Endothelial cell of umbilical vein (primary cell): ENCODE measurements around the gene PTGDS. TPM values are rescaled to one million over a fixed set of nuclear protein-coding genes. Genes with fewer than 3 reads are reported as not detected.

Experiments used
- BruUV-seq: library from RNA; stranded (reverse); fragments of 400-500 nt; replicated peaks from 2 replicates; lab custom pipeline; 2021; lab: Mats Ljungman, UMichigan
- CTCF ChIA-PET: fragments of 300-600, 350-600 bp; sonication (Branson Sonifier 250); formaldehyde crosslinking; loops from one replicate; lab custom pipeline; 2021; ENCODE audit warnings: antibody characterized with exemption, inconsistent platforms; lab: Charles Lee
- POLR2A ChIA-PET: fragments of 300-600, 350-600 bp; sonication (Branson Sonifier 250); formaldehyde crosslinking; loops from one replicate; lab custom pipeline; 2021; ENCODE audit warnings: antibody characterized with exemption, inconsistent platforms; lab: Charles Lee
- DNase-seq: peaks from one replicate; pipeline ENCODE4 v3.0.0-alpha.2; 2011; ENCODE audit warnings: low read depth, low spot score
- FAIRE-seq: peaks from 2 replicates; lab custom pipeline; 2011; peaks lifted over from hg19 to GRCh38; lab: Jason Lieb, UNC
- H2AFZ ChIP-seq: 2 replicates; pipeline ENCODE4 v1.6.0; 2012; ENCODE audit warnings: low read depth, low read length, control low read depth, inconsistent platforms
- H3K27ac ChIP-seq: 2 replicates; pipeline ENCODE4 v1.5.1; 2011; ENCODE audit warnings: low read depth, mild to moderate bottlenecking, control low read depth, low read length, moderate library complexity; ENCODE audit not compliant: insufficient read depth
- H3K27me3 ChIP-seq, 2 experiments: 2 replicates each; pipeline versions ENCODE4 v1.6.0 to v1.6.1; 2011; ENCODE audit warnings: low read length in 2 of 2, mixed read lengths in 1 of 2; ENCODE audit not compliant: control insufficient read depth in 2 of 2, insufficient read depth in 2 of 2
- H3K36me3 ChIP-seq, 2 experiments: 2 replicates in 1 of 2; 3 replicates in 1 of 2; pipeline ENCODE4 v1.5.1; 2011; ENCODE audit warnings: low read length in 2 of 2, mild to moderate bottlenecking in 1 of 2, moderate library complexity in 1 of 2; ENCODE audit not compliant: control insufficient read depth in 2 of 2, insufficient read depth in 2 of 2; ENCODE audit errors: extremely low read depth in 1 of 2
- H3K4me1 ChIP-seq: 3 replicates; pipeline ENCODE4 v1.5.1; 2011; ENCODE audit warnings: mild to moderate bottlenecking, low read length; ENCODE audit not compliant: control insufficient read depth, insufficient read depth; ENCODE audit errors: extremely low read depth
- H3K4me2 ChIP-seq: 2 replicates; pipeline ENCODE4 v1.6.1; 2011; ENCODE audit warnings: low read length, control low read depth, mixed read lengths; ENCODE audit not compliant: insufficient read depth
- H3K4me3 ChIP-seq, 3 experiments: fragments of 200-600 bp in 1 of 3; sonication (generic), shearing (Covaris generic) in 1 of 3; replicated peaks in 1 of 3; 2 replicates each; pipeline ENCODE4 v1.5.1; 2011 to 2016; ENCODE audit warnings: control low read depth in 3 of 3, low read length in 3 of 3, mild to moderate bottlenecking in 2 of 3, inconsistent platforms in 1 of 3, low read depth in 1 of 3, moderate library complexity in 1 of 3; ENCODE audit not compliant: insufficient read depth in 1 of 3
- H3K79me2 ChIP-seq: 2 replicates; pipeline ENCODE4 v1.6.0; 2012; ENCODE audit warnings: low read length, inconsistent platforms; ENCODE audit not compliant: control insufficient read depth, insufficient read depth
- H3K9ac ChIP-seq: replicated peaks from 2 replicates; pipeline ENCODE3; 2011; ENCODE audit warnings: low read length, control low read depth; ENCODE audit not compliant: insufficient read depth; ENCODE audit errors: extremely low read depth
- H3K9me1 ChIP-seq: replicated peaks from 3 replicates; pipeline ENCODE4 v1.6.0; 2011; ENCODE audit warnings: mild to moderate bottlenecking, low read length; ENCODE audit not compliant: control insufficient read depth, insufficient read depth; ENCODE audit errors: extremely low read depth
- H3K9me3 ChIP-seq: replicated peaks from 2 replicates; pipeline ENCODE4 v1.5.1; 2012; ENCODE audit warnings: low read length, inconsistent platforms; ENCODE audit not compliant: control insufficient read depth, insufficient read depth
- H4K20me1 ChIP-seq: replicated peaks from 2 replicates; pipeline ENCODE3; 2011; ENCODE audit warnings: mild to moderate bottlenecking, low read length; ENCODE audit not compliant: control insufficient read depth, insufficient read depth; ENCODE audit errors: extremely low read depth
- EZH2 ChIP-seq: IDR thresholded peaks from 2 replicates; pipeline ENCODE4 v1.6.1; 2012; ENCODE audit warnings: borderline replicate concordance, low read depth, mild to moderate bottlenecking, moderate library complexity, low read length, inconsistent platforms; ENCODE audit not compliant: severe bottlenecking
- FOS ChIP-seq: IDR thresholded peaks from 2 replicates; pipeline ENCODE4 v1.6.1; 2011; ENCODE audit warnings: mild to moderate bottlenecking, low read length, moderate library complexity, borderline replicate concordance; ENCODE audit not compliant: insufficient read depth
- GATA2 ChIP-seq: IDR thresholded peaks from 2 replicates; pipeline ENCODE4 v1.7.0; 2011; ENCODE audit warnings: low read depth, mild to moderate bottlenecking, moderate library complexity, mixed read lengths, low read length; ENCODE audit not compliant: insufficient read length, insufficient read depth
- JUN ChIP-seq: IDR thresholded peaks from 2 replicates; pipeline ENCODE4 v1.6.1; 2011; ENCODE audit warnings: borderline replicate concordance, low read depth; ENCODE audit not compliant: insufficient read length, insufficient read depth
- MYC ChIP-seq: IDR thresholded peaks from one replicate; pipeline ENCODE4 v1.6.1; 2011; ENCODE audit warnings: mild to moderate bottlenecking, low read depth, low read length
- POLR2A ChIP-seq: IDR thresholded peaks from 2 replicates; pipeline ENCODE4 v1.6.1; 2012; ENCODE audit warnings: low read depth, mild to moderate bottlenecking, control low read depth, low read length
- POLR2AphosphoS5 ChIP-seq: IDR thresholded peaks from 2 replicates; pipeline ENCODE4 v1.6.1; 2012; ENCODE audit warnings: low read depth, mild to moderate bottlenecking, control low read depth, low read length, moderate library complexity; ENCODE audit not compliant: insufficient read depth
- dilution Hi-C: fragments of 300-500 bp; cut with MboI; formaldehyde crosslinking; loops from one replicate; pipeline ENCODE4 v1.15.0; 2019; ENCODE audit warnings: low sequenced_read_pairs; ENCODE audit not compliant: extremely low pct_ligation_motif_present
- intact Hi-C: fragments of 100-400 bp; cut with micrococcal nuclease; formaldehyde crosslinking; loops from one replicate; pipeline ENCODE4 v1.10.0; 2022
- polyA plus RNA-seq, 4 experiments: library from polyadenylated mRNA; depleted of rRNA in 3 of 4; stranded (reverse) in 3 of 4; unstranded in 1 of 4; fragments of >200 nt; gene quantifications; 2 replicates each; pipeline versions ENCODE4 v1.2.1 to v1.2.3, GENCODE V29; 2011 to 2012; ENCODE audit warnings: missing spikeins in 1 of 4
- total RNA-seq: library from RNA; stranded (reverse); gene quantifications from 2 replicates; pipeline ENCODE4 v1.2.3, GENCODE V29; 2021
- TF ChIP-seq, protein P1 (sequence below), 2 donors: IDR thresholded peaks; 1 replicate in 1 of 2; 2 replicates in 1 of 2; pipeline ENCODE4 v1.5.1; 2011; ENCODE audit warnings: low read length in 2 of 2, mild to moderate bottlenecking in 2 of 2, moderate library complexity in 2 of 2, control low read depth in 1 of 2, inconsistent platforms in 1 of 2, low read depth in 1 of 2; ENCODE audit not compliant: insufficient read depth in 1 of 2; ENCODE audit errors: extremely low read depth in 1 of 2
- TF ChIP-seq, protein P2 (sequence below): IDR thresholded peaks from 2 replicates; pipeline ENCODE4 v1.6.1; 2011; ENCODE audit not compliant: insufficient read depth, insufficient read length

Gene PTGDS
- total and polyA plus RNA-seq, 2 donors (not counting 3 experiments of a cell fraction or from before 2014, with no cell fraction given): not detected

DNA sequence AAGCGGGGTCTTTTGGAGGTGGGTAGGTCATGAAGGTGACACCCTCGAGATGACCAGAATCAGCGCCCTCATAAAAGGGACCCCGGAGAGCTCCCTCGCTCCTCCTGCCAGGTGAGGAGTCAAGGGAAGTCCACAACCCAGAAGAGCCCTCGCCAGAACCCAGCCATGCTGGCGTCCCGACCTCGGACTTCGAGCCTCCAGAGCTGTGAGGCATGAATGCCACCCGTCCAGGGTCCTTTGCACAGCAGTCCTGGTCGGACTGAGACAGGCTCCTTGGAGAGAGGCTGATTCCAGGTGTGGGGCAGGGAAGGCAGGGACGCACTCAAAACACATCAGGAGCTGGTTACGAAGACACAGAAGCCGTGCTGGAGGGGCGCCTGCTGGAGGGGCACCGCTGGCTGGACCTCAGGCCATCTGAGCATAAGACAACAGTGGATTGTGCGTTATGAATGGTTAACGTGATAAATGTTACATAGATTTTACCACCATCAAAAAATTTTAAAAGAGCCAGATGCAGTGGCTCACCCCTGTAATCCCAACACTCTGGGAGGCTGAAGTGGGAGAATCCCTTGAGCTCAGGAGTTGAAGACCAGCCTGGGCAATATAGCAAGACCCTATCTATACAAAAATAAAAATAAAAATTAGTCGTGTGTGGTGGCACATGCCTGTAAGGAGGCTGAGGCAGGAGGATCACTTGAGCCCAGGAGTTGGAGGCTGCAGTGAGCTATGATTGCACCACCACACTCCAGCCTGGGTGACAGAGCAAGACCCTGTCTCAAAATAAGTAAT is 24.7 kb downstream of the PTGDS start:
- dilution Hi-C loops: no loop called here
- TF ChIP-seq POLR2AphosphoS5 (no peak), GATA2 (no peak), FOS (no peak)
- FAIRE-seq (no peak), DNase-seq (no peak)
- Histone ChIP-seq H3K9ac (no peak overlapping the region), H3K36me3 (no peaks in the 10 kb centered on the region), H3K27ac (no peak overlapping the region), H3K9me3 (no peaks in the 10 kb centered on the region), H2AFZ (no peak overlapping the region), H3K4me3 (no peak overlapping the region), H3K79me2 (no peaks in the 10 kb centered on the region), H4K20me1 (no peaks in the 10 kb centered on the region), H3K27me3 (no peaks in the 10 kb centered on the region), H3K9me1 (no peaks in the 10 kb centered on the region), H3K4me2 (no peak overlapping the region), H3K4me1 (peaks cover 15% of the 10 kb centered on the region)
- POLR2A ChIA-PET: interaction anchor here (0.6 kb wide), 1 partner anchor 32 kb away, joined by 5 read pairs; no protein-coding TSS in a partner anchor
- no TSS peak for BruUV-seq
- CTCF ChIA-PET: no interaction called here
- intact Hi-C loops: no loop called here

DNA sequence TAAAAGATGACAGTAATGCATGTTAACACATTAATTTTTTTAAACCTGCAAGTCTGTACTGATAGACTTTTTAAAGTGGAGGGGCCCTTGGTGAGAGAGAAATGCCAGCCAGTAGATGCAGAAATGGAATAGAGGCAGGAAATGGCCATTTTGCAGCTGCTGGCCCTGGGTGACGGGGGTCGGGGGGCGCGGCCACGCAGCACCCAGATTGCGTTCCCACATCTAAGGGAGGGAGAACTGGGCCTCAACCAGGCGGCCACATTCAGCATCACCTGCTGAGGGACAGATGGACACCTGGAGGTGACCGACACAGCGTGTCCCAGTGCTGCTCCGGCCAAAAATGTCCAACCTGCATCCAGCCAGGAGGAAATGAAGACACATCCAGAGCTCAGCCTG is 25.3 kb downstream of the PTGDS start:
- FAIRE-seq (no peak), DNase-seq (no peak)
- dilution Hi-C loops (no loop called here), intact Hi-C loops (no loop called here)
- no TSS peak for BruUV-seq
- TF ChIP-seq MYC (no peak), JUN (no peak), POLR2A (no peak), EZH2 (no peak), POLR2AphosphoS5 (no peak), FOS (no peak), GATA2 (no peak)
- TF ChIP-seq, protein P1, sequence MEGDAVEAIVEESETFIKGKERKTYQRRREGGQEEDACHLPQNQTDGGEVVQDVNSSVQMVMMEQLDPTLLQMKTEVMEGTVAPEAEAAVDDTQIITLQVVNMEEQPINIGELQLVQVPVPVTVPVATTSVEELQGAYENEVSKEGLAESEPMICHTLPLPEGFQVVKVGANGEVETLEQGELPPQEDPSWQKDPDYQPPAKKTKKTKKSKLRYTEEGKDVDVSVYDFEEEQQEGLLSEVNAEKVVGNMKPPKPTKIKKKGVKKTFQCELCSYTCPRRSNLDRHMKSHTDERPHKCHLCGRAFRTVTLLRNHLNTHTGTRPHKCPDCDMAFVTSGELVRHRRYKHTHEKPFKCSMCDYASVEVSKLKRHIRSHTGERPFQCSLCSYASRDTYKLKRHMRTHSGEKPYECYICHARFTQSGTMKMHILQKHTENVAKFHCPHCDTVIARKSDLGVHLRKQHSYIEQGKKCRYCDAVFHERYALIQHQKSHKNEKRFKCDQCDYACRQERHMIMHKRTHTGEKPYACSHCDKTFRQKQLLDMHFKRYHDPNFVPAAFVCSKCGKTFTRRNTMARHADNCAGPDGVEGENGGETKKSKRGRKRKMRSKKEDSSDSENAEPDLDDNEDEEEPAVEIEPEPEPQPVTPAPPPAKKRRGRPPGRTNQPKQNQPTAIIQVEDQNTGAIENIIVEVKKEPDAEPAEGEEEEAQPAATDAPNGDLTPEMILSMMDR (IDR thresholded peaks at IDR 0.05; ENCODE audit: extremely low read depth in 1 of 2, insufficient read depth in 1 of 2, low read depth in 1 of 2, low read length in 2 of 2): no peak
- TF ChIP-seq, protein P2, sequence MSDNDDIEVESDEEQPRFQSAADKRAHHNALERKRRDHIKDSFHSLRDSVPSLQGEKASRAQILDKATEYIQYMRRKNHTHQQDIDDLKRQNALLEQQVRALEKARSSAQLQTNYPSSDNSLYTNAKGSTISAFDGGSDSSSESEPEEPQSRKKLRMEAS: no peak
- Histone ChIP-seq H3K4me3 (no peak overlapping the region), H3K4me1 (peaks cover 9% of the 10 kb centered on the region), H3K9me1 (no peaks in the 10 kb centered on the region), H3K4me2 (no peak overlapping the region), H2AFZ (no peak overlapping the region), H3K79me2 (no peaks in the 10 kb centered on the region), H3K27me3 (no peaks in the 10 kb centered on the region), H3K9me3 (no peaks in the 10 kb centered on the region), H3K27ac (no peak overlapping the region), H3K36me3 (no peaks in the 10 kb centered on the region), H4K20me1 (no peaks in the 10 kb centered on the region), H3K9ac (no peak overlapping the region)
- ChIA-PET CTCF (interaction anchor here (0.8 kb wide), 1 partner anchor 32 kb away, joined by 3 read pairs; no protein-coding TSS in a partner anchor), POLR2A (no interaction called here)
